Inflammatory macrophage treated with lipopolysaccharide for 1 hour (primary cell): ENCODE measurements around the gene GRIK2.
A peak's percentile ranks its signal among the peaks of the same experiment; 100 is the strongest.

Source experiments
- DNase-seq, 2 donors: peaks; one replicate each; pipeline ENCODE4 v3.0.0-alpha.2; 2020 to 2022

GRIK2 gene

GRCh38 chr6:101728956-101729355 is 335.4 kb downstream of the GRIK2 start:
- DNase-seq, result no peak

GRCh38 chr6:101730954-101731353 is 337.4 kb downstream of the GRIK2 start:
- DNase-seq, result no peak

GRCh38 chr6:101733899-101734298 is 340.4 kb downstream of the GRIK2 start:
- DNase-seq, result no peak

- no peak for DNase-seq
Observed at GRCh38 chr6:101738481-101738880, 345.0 kb downstream of the GRIK2 start.

GRCh38 chr6:101740631-101741030 is 347.1 kb downstream of the GRIK2 start:
- no peak for DNase-seq

- no peak for DNase-seq
Observed at GRCh38 chr6:101741474-101742171, 348.1 kb downstream of the GRIK2 start.

GRCh38 chr6:101747160-101747559 is 353.7 kb downstream of the GRIK2 start:
- no peak for DNase-seq

GRCh38 chr6:101747716-101748115 is 354.2 kb downstream of the GRIK2 start:
- no peak for DNase-seq

- DNase-seq, result no peak
Observed at GRCh38 chr6:101755931-101756330, 362.4 kb downstream of the GRIK2 start.

GRCh38 chr6:101758368-101758767 is 364.9 kb downstream of the GRIK2 start:
- no peak for DNase-seq

- peak; percentile 98 to 99 for DNase-seq
Observed at GRCh38 chr6:101760843-101761621, 367.5 kb downstream of the GRIK2 start.

GRCh38 chr6:101762851-101763250 is 369.3 kb downstream of the GRIK2 start:
- DNase-seq, result no peak

- no peak for DNase-seq
Observed at GRCh38 chr6:101765281-101765680, 371.8 kb downstream of the GRIK2 start.

GRCh38 chr6:101770116-101770515 is 376.6 kb downstream of the GRIK2 start:
- no peak for DNase-seq

GRCh38 chr6:101776919-101777350 is 383.4 kb downstream of the GRIK2 start:
- no peak for DNase-seq

GRCh38 chr6:101777646-101778045 is 384.1 kb downstream of the GRIK2 start:
- DNase-seq, result no peak

GRCh38 chr6:101779051-101779844 is 385.7 kb downstream of the GRIK2 start:
- peak; percentile 5 to 58 for DNase-seq

GRCh38 chr6:101783287-101783686 is 389.8 kb downstream of the GRIK2 start:
- no peak for DNase-seq

GRCh38 chr6:101784094-101784493 is 390.6 kb downstream of the GRIK2 start:
- DNase-seq, result no peak

GRCh38 chr6:101799531-101799930 is 406.0 kb downstream of the GRIK2 start:
- DNase-seq, result no peak

GRCh38 chr6:101800598-101800997 is 407.1 kb downstream of the GRIK2 start:
- no peak for DNase-seq

- no peak for DNase-seq
Observed at GRCh38 chr6:101803136-101803535, 409.6 kb downstream of the GRIK2 start.

GRCh38 chr6:101806241-101806640 is 412.7 kb downstream of the GRIK2 start:
- DNase-seq, result no peak

- DNase-seq, result no peak
Observed at GRCh38 chr6:101811108-101811507, 417.6 kb downstream of the GRIK2 start.
